Measurements from ENCODE around the gene NEAT1. TPM values are rescaled to one million over a fixed set of nuclear protein-coding genes. Genes with fewer than 3 reads are reported as not detected.
A peak's percentile ranks its signal among the peaks of the same experiment; 100 is the strongest.

Gene NEAT1
- total and polyA plus RNA-seq, 9 of the 15 experiments (the other 6 are each of a cell fraction or from before 2014, with no cell fraction given) = 20.1 to 389 (median 62.8) TPM

- 0 out of 2 replicates have a peak, but pooled peaks have one; percentile 37 for TF ChIP-seq ILF3 (IDR thresholded peaks at IDR 0.05; ENCODE audit: borderline replicate concordance)
- 0 out of 2 replicates have a peak, but pooled peaks have one; percentile 10 for TF ChIP-seq TCF7 (IDR thresholded peaks at IDR 0.05; ENCODE audit: borderline replicate concordance)
- peak; percentile 13 for TF ChIP-seq ZNF584 (CRISPR knock-in tag; IDR thresholded peaks at IDR 0.05; ENCODE audit: low read depth)
- TF ChIP-seq NCOR1 (IDR thresholded peaks at IDR 0.05) = no peak
- TF ChIP-seq RHOXF2B (CRISPR knock-in tag; conservative IDR thresholded peaks at IDR 0.05) = no peak
- no peak for TF ChIP-seq ZFPM2 (CRISPR knock-in tag; IDR thresholded peaks at IDR 0.05)
- no peak for TF ChIP-seq YY1 (IDR thresholded peaks at IDR 0.05; ENCODE audit: borderline replicate concordance in 1 of 3, control insufficient read depth in 1 of 3, extremely low read depth in 1 of 3, insufficient read depth in 3 of 3, insufficient read length in 1 of 3, insufficient replicate concordance in 2 of 3, low read depth in 1 of 3, low read length in 2 of 3)
- TF ChIP-seq SETDB1 (IDR thresholded peaks at IDR 0.05; ENCODE audit: low read length) = no peak
- no peak for TF ChIP-seq TBP (optimal IDR thresholded peaks at IDR 0.05; ENCODE audit: low read depth, low read length)
- peak; percentile 86 for TF ChIP-seq ZC3H4 (CRISPR knock-in tag; IDR thresholded peaks at IDR 0.05; ENCODE audit: borderline replicate concordance)
- 0 out of 2 replicates have a peak, but pooled peaks have one; percentile 33 for TF ChIP-seq CREB3 (tag; conservative IDR thresholded peaks at IDR 0.05; ENCODE audit: low read depth)
- no peak for TF ChIP-seq PHF20 (IDR thresholded peaks at IDR 0.05; ENCODE audit: partially characterized antibody)
- TF ChIP-seq IRF1 (CRISPR knock-in tag; IDR thresholded peaks at IDR 0.05; ENCODE audit: borderline replicate concordance) = no peak
- no peak for TF ChIP-seq ZSCAN29 (IDR thresholded peaks at IDR 0.05)
- TF ChIP-seq ZNF507 (tag; conservative IDR thresholded peaks at IDR 0.05) = no peak
- no peak for TF ChIP-seq HMGN3 (IDR thresholded peaks at IDR 0.05; ENCODE audit: borderline replicate concordance, extremely low read depth, insufficient read length, low read depth, low read length)
- TF ChIP-seq ZNF175 (CRISPR knock-in tag; IDR thresholded peaks at IDR 0.05; ENCODE audit: low read depth) = 0 out of 2 replicates have a peak, but pooled peaks have one; percentile 32
- TF ChIP-seq ZBTB2 (IDR thresholded peaks at IDR 0.05) = no peak
- no peak for TF ChIP-seq CREB1 (IDR thresholded peaks at IDR 0.05)
- no peak for TF ChIP-seq CREB1 (CRISPR knock-in tag; IDR thresholded peaks at IDR 0.05)
- no peak for TF ChIP-seq TAL1 (IDR thresholded peaks at IDR 0.05)
- TF ChIP-seq ZKSCAN8 (CRISPR knock-in tag; IDR thresholded peaks at IDR 0.05) = peak; percentile 1; the same call in 1 of the 2 replicates
- no peak for TF ChIP-seq NR2F6 (CRISPR knock-in tag; IDR thresholded peaks at IDR 0.05)
- TF ChIP-seq BRD9 (IDR thresholded peaks at IDR 0.05; ENCODE audit: low read depth, partially characterized antibody) = peak; percentile 42
- TF ChIP-seq CHD1 (IDR thresholded peaks at IDR 0.05; ENCODE audit: low read length) = peak; percentile 96
- no peak for TF ChIP-seq ETV1 (tag; conservative IDR thresholded peaks at IDR 0.05; ENCODE audit: low read depth)
- TF ChIP-seq U2AF1 (optimal IDR thresholded peaks at IDR 0.05; ENCODE audit: low read depth, low read length) = no peak
- no peak; the same call in 1 of the 2 replicates for TF ChIP-seq MEF2D (tag; conservative IDR thresholded peaks at IDR 0.05; ENCODE audit: low read depth)
Measured at GRCh38 chr11:65476632-65477148, 54.1 kb downstream of the NEAT1 start (continued).

All from K562 (cell line).